HepG2 (cell line): ENCODE data around the gene RGS19. TPM values are rescaled to one million over a fixed set of nuclear protein-coding genes. Genes with fewer than 3 reads are reported as not detected.

Experiments used
- CBFB ChIP-seq: sonication (generic); formaldehyde crosslinking; IDR thresholded peaks from 2 replicates; pipeline ENCODE4 v1.4.0; 2020; ENCODE audit warnings: missing genetic modification reagents
- CREB1 ChIP-seq, 2 experiments: fragments of 450-650 bp in 1 of 2; IDR thresholded peaks; 2 replicates each; pipeline ENCODE4 v1.6.1; 2016 to 2017; ENCODE audit warnings: control low read depth in 1 of 2, mild to moderate bottlenecking in 1 of 2, missing compliant biosample characterization in 1 of 2, missing genetic modification characterization in 1 of 2
- FOXA1 ChIP-seq, 2 experiments: fragments of 450-650 bp in 1 of 2; sonication (generic) in 1 of 2; formaldehyde crosslinking in 1 of 2; IDR thresholded peaks; 2 replicates each; pipeline versions ENCODE4 v1.4.0 to v1.6.1; 2016 to 2020; ENCODE audit warnings: missing genetic modification reagents in 1 of 2
- HOXD1 ChIP-seq: sonication (generic); formaldehyde crosslinking; IDR thresholded peaks from 2 replicates; pipeline ENCODE4 v1.5.0; 2020; ENCODE audit warnings: missing genetic modification reagents
- MBNL3 ChIP-seq: fragments of 250-450 bp; sonication (Bioruptor Pico); conservative IDR thresholded peaks from 2 replicates; pipeline ENCODE4 v1.8.0; 2022; ENCODE audit warnings: mild to moderate bottlenecking, inconsistent platforms
- POLR2G ChIP-seq: fragments of 200-400 bp; formaldehyde crosslinking; IDR thresholded peaks from 2 replicates; pipeline ENCODE4 v1.6.1; 2018; ENCODE audit warnings: mild to moderate bottlenecking, low read depth, low read length, moderate library complexity
- PRDM10 ChIP-seq: sonication (generic); formaldehyde crosslinking; IDR thresholded peaks from 2 replicates; pipeline ENCODE4 v1.4.0; 2020; ENCODE audit warnings: low read depth, missing genetic modification reagents
- SAP130 ChIP-seq: IDR thresholded peaks from 2 replicates; pipeline ENCODE4 v1.6.1; 2016; ENCODE audit warnings: low read depth
- SIX4 ChIP-seq: sonication (generic); formaldehyde crosslinking; IDR thresholded peaks from 2 replicates; pipeline ENCODE4 v1.4.0; 2020; ENCODE audit warnings: missing genetic modification reagents
- ZBTB21 ChIP-seq: sonication (generic); formaldehyde crosslinking; IDR thresholded peaks from 2 replicates; pipeline ENCODE4 v1.4.0; 2020; ENCODE audit warnings: missing genetic modification reagents
- ZNF101 ChIP-seq: sonication (generic); formaldehyde crosslinking; IDR thresholded peaks from 2 replicates; pipeline ENCODE4 v1.4.0; 2020; ENCODE audit warnings: mild to moderate bottlenecking, low read depth, missing genetic modification reagents, borderline replicate concordance
- ZNF431 ChIP-seq: sonication (generic); formaldehyde crosslinking; IDR thresholded peaks from 2 replicates; pipeline ENCODE4 v1.9.0; 2022; ENCODE audit warnings: missing genetic modification reagents, low read depth, mild to moderate bottlenecking, borderline replicate concordance
- ZNF558 ChIP-seq: sonication (generic); formaldehyde crosslinking; IDR thresholded peaks from 2 replicates; pipeline ENCODE4 v1.9.0; 2022; ENCODE audit warnings: mild to moderate bottlenecking, missing genetic modification reagents, borderline replicate concordance
- ZNF576 ChIP-seq: sonication (generic); formaldehyde crosslinking; IDR thresholded peaks from 2 replicates; pipeline ENCODE4 v1.4.0; 2020; ENCODE audit warnings: mild to moderate bottlenecking, missing genetic modification reagents
- ZNF646 ChIP-seq: sonication (generic); formaldehyde crosslinking; IDR thresholded peaks from 2 replicates; pipeline ENCODE4 v1.9.0; 2021; ENCODE audit warnings: mild to moderate bottlenecking, missing genetic modification reagents
- ZSCAN12 ChIP-seq: sonication (generic); formaldehyde crosslinking; IDR thresholded peaks from 2 replicates; pipeline ENCODE4 v1.9.0; 2021; ENCODE audit warnings: mild to moderate bottlenecking, missing genetic modification reagents
- ZSCAN20 ChIP-seq: sonication (generic); formaldehyde crosslinking; IDR thresholded peaks from 2 replicates; pipeline ENCODE4 v1.4.0; 2020; ENCODE audit warnings: missing genetic modification reagents, mild to moderate bottlenecking, borderline replicate concordance
- polyA plus RNA-seq, 8 experiments: library from polyadenylated mRNA; depleted of rRNA in 3 of 8; stranded (reverse) in 7 of 8; unstranded in 1 of 8; fragments of >200 nt; fragmentation: Illumina TruSeq in 4 of 8; extraction: Trizol in 4 of 8; gene quantifications; 2 replicates each; pipeline versions ENCODE4 v1.2.1 to v1.2.3, GENCODE V29; 2011 to 2016; ENCODE audit warnings: low read depth in 4 of 8, missing spikeins in 1 of 8, mixed read lengths in 1 of 8; ENCODE audit not compliant: insufficient read depth in 1 of 8
- total RNA-seq, 5 experiments: library from RNA; depleted of rRNA; stranded (reverse); fragments of >200 nt; fragmentation: Illumina TruSeq; extraction: Trizol; gene quantifications; 2 replicates each; pipeline ENCODE4 v1.2.3, GENCODE V29; 2016; ENCODE audit warnings: low read depth in 1 of 5

Gene RGS19
- total and polyA plus RNA-seq, 2 of the 13 experiments (the other 11 are each of a cell fraction or from before 2014, with no cell fraction given): 10.7 to 11.9 TPM

GRCh38 chr20:64065062-64065973 is 14.0 kb downstream of the RGS19 start (continued):
- TF ChIP-seq FOXA1 (IDR thresholded peaks at IDR 0.05) (no peak), FOXA1 (CRISPR knock-in tag; IDR thresholded peaks at IDR 0.05) (no peak), ZNF101 (CRISPR knock-in tag) (0 out of 2 replicates have a peak, but pooled peaks have one; percentile 18), SIX4 (CRISPR knock-in tag) (no peak), ZSCAN12 (CRISPR knock-in tag) (no peak), SAP130 (CRISPR knock-in tag) (peak; percentile 78), ZNF576 (no peak), POLR2G (peak; percentile 8), ZBTB21 (CRISPR knock-in tag) (no peak), CREB1 (IDR thresholded peaks at IDR 0.05) (no peak), CREB1 (CRISPR knock-in tag; IDR thresholded peaks at IDR 0.05) (no peak), HOXD1 (no peak), CBFB (CRISPR knock-in tag) (no peak), MBNL3 (CRISPR knock-in tag) (no peak), ZSCAN20 (no peak), ZNF431 (no peak), ZNF646 (CRISPR knock-in tag) (no peak), PRDM10 (CRISPR knock-in tag) (no peak), ZNF558 (CRISPR knock-in tag) (0 out of 2 replicates have a peak, but pooled peaks have one; percentile 32)
